ENCODE data around the gene USP10. TPM values are rescaled to one million over a fixed set of nuclear protein-coding genes. Genes with fewer than 3 reads are reported as not detected.

USP10 gene
- polyA plus RNA-seq, 3 donors, result 38.7 to 115 (median 90.9) TPM

- WGBS (ENCODE audit: insufficient coverage), result 100% methylated on average over 1 of the region's 2 CpGs
These were observed 49.3 kb downstream of the USP10 start for GRCh38 chr16:84749072-84749471.

GRCh38 chr16:84749815-84750214, 50.0 kb downstream of the USP10 start:
- Histone ChIP-seq H4K20me1 (ENCODE audit: insufficient read depth, low read length) (no peaks in the 10 kb centered on the region), H3K9me3 (replicated peaks in 1 of 2; ENCODE audit: control insufficient read depth in 1 of 2, insufficient read depth in 1 of 2, low read length in 2 of 2) (no peaks in the 10 kb centered on the region), H3K4me3 (replicated peaks in 1 of 3; ENCODE audit: low read depth in 2 of 3, low read length in 3 of 3) (no peak overlapping the region), H3K36me3 (replicated peaks in 1 of 2; ENCODE audit: control insufficient read depth in 1 of 2, insufficient read depth in 2 of 2, low read length in 2 of 2) (peaks cover 20 to 22% of the 10 kb centered on the region in 2 donors), H3K4me2 (replicated peaks; ENCODE audit: extremely low read depth, low read length, poor library complexity, severe bottlenecking) (no peak overlapping the region), H3K27ac (ENCODE audit: low read depth in 1 of 2, low read length in 2 of 2) (peak overlapping the region; percentile 6 to 92), H3K4me1 (ENCODE audit: control insufficient read depth in 1 of 2, insufficient read depth in 2 of 2, low read length in 2 of 2) (peaks cover 51 to 52% of the 10 kb centered on the region in 2 donors), H3K27me3 (ENCODE audit: control insufficient read depth in 2 of 2, insufficient read depth in 2 of 2, low read length in 2 of 2) (no peaks in the 10 kb centered on the region), H2AFZ (ENCODE audit: insufficient read depth, low read depth, low read length, poor library complexity, severe bottlenecking) (no peak overlapping the region), H3K79me2 (ENCODE audit: insufficient read depth, low read length) (peaks cover 78% of the 10 kb centered on the region), H3K9ac (ENCODE audit: insufficient read depth, low read length, poor library complexity, severe bottlenecking) (no peak overlapping the region)
- no peak overlapping the region for H3K4me3 Mint-ChIP-seq
- intact Hi-C loops (cut with micrococcal nuclease), result loop anchor here in 1 of 2 donors (5.0 to 10.0 kb wide), 2 partner anchors 222 to 335 kb away; no protein-coding TSS in a partner anchor
- WGBS (ENCODE audit: insufficient coverage), result 73% methylated on average over 4 of the region's 8 CpGs
- peak overlapping the region in 5 of 7 donors; percentile 88 to 97 (median 96) for H3K27ac Mint-ChIP-seq
- no peak for TF ChIP-seq CTCF (IDR thresholded peaks at IDR 0.05)
- H3K36me3 Mint-ChIP-seq, result peaks cover 21 to 25% of the 10 kb centered on the region in 2 donors
- no peaks in the 10 kb centered on the region for H3K9me3 Mint-ChIP-seq
- H3K4me1 Mint-ChIP-seq, result peaks cover 50% of the 10 kb centered on the region
- DNase-seq, result no peak
- H3K27me3 Mint-ChIP-seq (ENCODE audit: low read depth in 3 of 3), result no peaks in the 10 kb centered on the region

More at GRCh38 chr16:84749072-84749471, 49.3 kb downstream of the USP10 start:
- peaks cover 24 to 27% of the 10 kb centered on the region in 2 donors for H3K36me3 ChIP-seq (replicated peaks in 1 of 2; ENCODE audit: control insufficient read depth in 1 of 2, insufficient read depth in 2 of 2, low read length in 2 of 2)
- no peaks in the 10 kb centered on the region for H3K27me3 Mint-ChIP-seq (ENCODE audit: low read depth in 3 of 3)
- no peaks in the 10 kb centered on the region for H3K27me3 ChIP-seq (ENCODE audit: control insufficient read depth in 2 of 2, insufficient read depth in 2 of 2, low read length in 2 of 2)
- peaks cover 26 to 31% of the 10 kb centered on the region in 2 donors for H3K36me3 Mint-ChIP-seq
- H3K9ac ChIP-seq (ENCODE audit: insufficient read depth, low read length, poor library complexity, severe bottlenecking), result no peak overlapping the region
- intact Hi-C loops (cut with micrococcal nuclease), result no loop called here
- no peak overlapping the region for H3K4me2 ChIP-seq (replicated peaks; ENCODE audit: extremely low read depth, low read length, poor library complexity, severe bottlenecking)
- no peak overlapping the region for H3K4me3 ChIP-seq (replicated peaks in 1 of 3; ENCODE audit: low read depth in 2 of 3, low read length in 3 of 3)
- peaks cover 43% of the 10 kb centered on the region for H3K4me1 Mint-ChIP-seq
- H2AFZ ChIP-seq (ENCODE audit: insufficient read depth, low read depth, low read length, poor library complexity, severe bottlenecking), result no peak overlapping the region
- DNase-seq, result no peak
- no peaks in the 10 kb centered on the region for H3K9me3 ChIP-seq (replicated peaks in 1 of 2; ENCODE audit: control insufficient read depth in 1 of 2, insufficient read depth in 1 of 2, low read length in 2 of 2)
- peak overlapping the region in 1 of 2 donors; percentile 19 for H3K27ac ChIP-seq (ENCODE audit: low read depth in 1 of 2, low read length in 2 of 2)
- peaks cover 43 to 44% of the 10 kb centered on the region in 2 donors for H3K4me1 ChIP-seq (ENCODE audit: control insufficient read depth in 1 of 2, insufficient read depth in 2 of 2, low read length in 2 of 2)
- no peaks in the 10 kb centered on the region for H3K9me3 Mint-ChIP-seq
- peaks cover 78% of the 10 kb centered on the region for H3K79me2 ChIP-seq (ENCODE audit: insufficient read depth, low read length)
- peak; percentile 26 for TF ChIP-seq CTCF (IDR thresholded peaks at IDR 0.05)
- peak overlapping the region in 2 of 7 donors; percentile 4 to 50 for H3K27ac Mint-ChIP-seq
- no peaks in the 10 kb centered on the region for H4K20me1 ChIP-seq (ENCODE audit: insufficient read depth, low read length)
- no peak overlapping the region for H3K4me3 Mint-ChIP-seq
